GM19043 (cell line): ENCODE measurements around the gene SPATA3.
"Not testable (repeated sequence)": the region's sequence is repeated elsewhere in the genome, so short reads cannot be mapped to it uniquely, and the experiment has no call there.

Source experiments
- ATAC-seq: cut with Tn5 transposase; IDR thresholded peaks from one replicate; pipeline ENCODE4 v1.9.1; 2021; ENCODE audit warnings: low read depth; ENCODE audit not compliant: unreplicated experiment

The SPATA3 gene

DNA sequence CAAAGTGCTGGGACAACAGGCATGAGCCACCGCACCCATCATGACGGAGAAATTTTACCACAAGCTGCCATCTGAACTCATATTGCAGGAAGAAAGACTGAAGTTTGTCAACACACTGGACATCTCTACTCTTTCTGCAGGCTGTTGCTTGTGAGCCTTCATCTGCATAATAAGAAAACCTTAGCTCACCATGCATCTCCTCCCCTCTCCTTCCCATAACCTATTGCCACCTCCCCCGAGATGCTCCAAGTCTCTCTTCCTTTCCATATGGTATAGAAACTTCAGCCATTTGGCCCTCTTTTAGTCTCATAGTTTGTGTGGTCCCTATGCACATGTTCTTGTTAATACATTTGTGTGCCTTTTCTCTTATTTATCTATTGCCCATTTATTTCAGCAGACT is 22.3 kb downstream of the SPATA3 start:
- no peak for ATAC-seq

DNA sequence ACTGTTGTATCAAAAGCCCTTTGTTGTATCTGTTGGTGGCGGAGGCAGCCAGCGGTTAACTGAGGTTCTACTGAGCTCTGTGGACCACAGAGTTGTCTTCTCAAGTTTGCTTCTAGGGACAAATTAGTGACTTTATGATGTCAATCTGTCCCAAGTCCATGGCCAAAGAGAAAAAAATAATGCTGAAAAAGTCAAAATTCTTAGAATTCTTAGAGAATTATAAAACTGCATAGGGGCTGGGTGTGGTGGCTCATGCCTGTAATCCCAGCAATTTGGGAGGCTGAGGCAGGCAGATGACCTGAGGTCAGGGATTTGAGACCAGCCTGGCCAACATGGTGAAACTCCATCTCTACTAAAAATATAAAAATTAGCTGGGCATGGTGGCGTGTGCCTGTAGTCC is 29.1 kb downstream of the SPATA3 start:
- ATAC-seq: not testable (repeated sequence)

DNA sequence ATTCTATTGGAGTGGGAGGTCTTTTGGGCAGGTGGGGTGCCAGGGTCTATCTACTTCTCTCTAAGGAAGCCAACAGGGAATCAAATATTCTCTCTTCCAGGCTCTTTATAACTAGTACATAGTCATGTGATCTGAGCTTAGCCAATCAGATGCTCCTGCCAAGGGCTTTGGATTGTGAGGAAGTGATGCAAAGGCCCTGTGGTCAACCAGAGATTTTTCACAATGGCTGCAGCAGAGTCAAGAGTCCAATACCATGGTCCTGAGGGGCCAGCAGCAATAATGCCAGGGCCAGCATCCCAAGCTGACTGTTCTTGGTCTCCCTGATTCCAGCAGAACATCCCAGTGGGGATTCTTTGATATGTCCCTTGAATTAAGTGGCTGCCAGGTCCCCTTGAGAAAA is 33.0 kb downstream of the SPATA3 start:
- ATAC-seq: no peak

DNA sequence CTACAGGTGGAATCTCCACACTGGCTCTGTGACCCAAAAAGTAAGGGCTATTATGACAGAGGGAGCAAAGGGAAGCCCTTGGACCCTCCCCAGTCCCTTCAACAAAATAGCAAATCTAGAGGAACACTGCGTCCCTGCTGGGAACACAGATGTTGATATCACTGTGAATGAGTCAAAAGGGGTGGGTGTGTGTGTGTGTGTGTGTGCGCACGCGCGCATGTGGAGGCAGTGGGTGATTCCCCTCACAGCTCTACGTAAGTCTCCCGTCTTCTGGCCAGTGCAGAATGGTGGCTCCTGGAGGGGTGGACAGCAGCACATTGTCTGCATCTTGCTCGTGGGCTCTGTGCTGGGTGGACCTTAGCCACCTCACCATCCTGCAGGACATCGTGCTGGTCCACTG is 33.6 kb downstream of the SPATA3 start:
- no peak for ATAC-seq

DNA sequence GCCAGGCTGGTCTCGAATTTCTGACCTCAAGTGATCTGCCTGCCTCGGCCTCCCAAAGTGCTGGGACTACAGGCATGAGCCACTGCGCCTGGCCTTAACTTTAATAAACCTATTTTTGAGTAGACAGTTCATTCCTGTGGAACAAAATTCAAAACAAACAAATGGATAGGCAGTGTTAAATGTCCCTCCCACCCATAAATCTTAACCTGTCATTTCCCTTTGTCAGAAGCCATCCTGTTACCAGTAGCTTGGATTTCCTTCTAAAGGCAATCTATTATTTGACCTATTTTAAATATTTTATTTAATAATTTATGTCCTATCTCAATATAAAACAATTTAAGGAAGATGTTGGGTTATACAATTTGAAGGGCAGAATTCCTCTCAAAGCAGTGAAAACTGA is 34.8 kb downstream of the SPATA3 start:
- ATAC-seq: no peak

DNA sequence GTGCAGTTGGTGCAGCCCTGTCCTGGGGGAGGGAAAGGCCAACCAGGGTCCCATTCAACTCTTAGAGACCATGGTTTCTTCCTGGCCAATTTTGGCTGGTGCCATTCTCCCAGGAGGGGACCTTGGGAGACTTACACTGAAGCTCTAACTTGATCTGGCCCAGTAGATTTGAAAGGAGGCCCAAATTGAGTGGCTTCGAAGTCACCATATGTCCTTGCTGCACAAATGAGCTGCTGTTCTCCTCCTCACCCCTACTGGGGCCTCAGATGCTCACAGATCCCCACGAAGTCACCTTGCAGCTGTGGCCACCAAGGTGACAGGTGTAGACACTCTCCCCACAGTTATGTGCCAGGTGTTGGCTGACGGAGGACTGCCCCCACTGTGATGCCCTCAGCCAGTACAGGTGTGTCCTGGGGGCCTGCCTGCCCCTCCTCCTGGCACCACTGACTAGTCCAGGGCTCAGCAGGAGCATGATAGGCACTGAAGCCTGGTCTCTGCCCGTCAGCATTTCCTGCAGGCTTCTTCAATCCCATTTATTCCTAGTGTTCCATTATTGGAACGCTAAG is 36.7 kb downstream of the SPATA3 start:
- no peak for ATAC-seq

DNA sequence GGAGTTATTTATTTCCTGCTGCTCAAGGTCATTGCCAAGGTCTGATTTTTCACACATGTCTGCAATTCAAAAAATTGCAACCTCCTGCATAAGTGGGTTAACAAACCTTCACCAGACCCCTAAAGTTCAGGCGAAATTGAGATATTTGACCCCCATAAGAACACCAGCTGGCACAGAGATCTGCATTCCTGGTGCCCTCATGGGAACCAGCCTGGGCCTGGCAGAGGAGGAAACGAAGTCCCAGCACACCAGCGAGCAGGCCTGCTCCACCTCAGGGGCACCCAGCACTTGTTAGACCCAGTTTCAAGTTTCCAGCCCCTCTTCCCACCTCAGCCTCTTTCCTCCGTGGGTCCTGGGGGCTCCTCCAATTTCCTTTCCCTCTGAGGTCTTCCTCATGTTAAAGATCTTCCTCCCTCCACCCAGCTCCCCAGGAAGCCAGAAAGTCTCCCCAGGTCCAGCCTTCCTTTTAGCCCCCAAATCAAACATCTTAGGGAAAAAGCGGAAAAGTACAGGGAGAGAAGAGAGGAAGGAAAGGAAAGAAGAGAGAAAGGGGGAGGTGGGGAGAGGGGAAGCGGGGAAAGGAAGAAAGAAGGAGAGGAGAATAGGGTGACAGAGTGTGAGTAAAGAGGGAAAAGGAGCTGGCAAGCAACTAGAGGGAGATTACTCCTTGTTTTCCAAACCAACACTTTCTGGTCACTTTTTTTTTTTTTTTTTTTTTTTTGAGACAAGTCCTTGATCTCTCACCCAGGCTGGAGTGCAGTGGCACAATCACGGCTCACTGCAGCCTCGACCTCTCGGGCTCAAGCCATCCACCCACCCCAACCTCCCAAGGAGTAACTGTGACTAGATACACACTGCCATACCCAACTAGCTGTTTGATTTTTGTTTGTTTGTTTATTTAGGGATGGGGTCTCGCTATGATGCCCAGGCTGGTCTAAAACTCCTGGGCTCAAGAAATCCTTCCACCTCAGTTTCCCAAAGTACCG is 37.5 kb downstream of the SPATA3 start:
- no peak for ATAC-seq

DNA sequence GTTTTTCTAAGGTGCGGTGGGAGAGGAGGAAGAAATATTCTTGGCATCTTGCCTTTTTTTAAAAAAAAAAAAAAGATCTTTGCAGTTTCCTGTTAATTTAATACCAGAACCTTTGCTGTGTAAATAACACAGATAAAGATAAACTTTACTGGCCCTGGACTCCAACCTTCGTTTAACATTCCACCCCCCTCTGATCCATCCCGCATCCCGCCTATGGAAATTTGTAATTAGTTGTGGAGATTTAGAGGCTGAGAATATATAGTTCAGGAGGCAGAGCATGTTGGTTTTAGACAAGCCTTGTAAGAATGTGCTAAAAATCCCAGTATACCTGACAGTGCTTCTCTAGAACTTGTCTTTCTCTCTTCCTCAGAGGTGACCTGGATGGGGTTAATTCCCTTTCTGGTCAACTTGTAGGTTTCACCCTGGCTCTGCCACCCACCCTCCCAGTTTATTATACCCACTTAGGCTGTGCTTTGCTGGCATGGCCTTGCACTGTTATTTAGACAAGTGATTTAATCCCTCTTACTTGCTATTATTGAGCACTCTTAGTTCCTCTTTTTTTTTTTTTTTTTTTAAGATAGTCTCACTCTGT is 38.5 kb downstream of the SPATA3 start:
- no peak for ATAC-seq

DNA sequence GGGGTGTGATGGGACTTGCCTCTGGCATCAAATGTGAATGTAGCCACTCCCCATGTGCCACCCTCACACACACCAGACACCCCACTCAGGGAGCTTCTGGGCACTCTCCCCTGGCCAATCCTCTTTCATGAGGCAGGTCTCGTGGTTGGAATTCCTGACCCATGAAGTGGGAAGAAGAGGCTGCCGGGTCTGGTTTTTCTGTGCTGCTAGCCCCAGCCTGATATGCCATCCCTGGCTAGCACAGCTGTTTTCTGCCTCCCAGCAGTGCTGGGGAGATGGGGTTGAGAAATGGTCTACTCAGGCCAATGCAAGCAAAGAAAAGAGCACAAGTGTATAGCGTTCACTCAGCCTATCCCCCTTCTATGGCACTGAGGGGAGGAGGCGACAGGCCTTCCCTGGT is 40.2 kb downstream of the SPATA3 start:
- no peak for ATAC-seq

DNA sequence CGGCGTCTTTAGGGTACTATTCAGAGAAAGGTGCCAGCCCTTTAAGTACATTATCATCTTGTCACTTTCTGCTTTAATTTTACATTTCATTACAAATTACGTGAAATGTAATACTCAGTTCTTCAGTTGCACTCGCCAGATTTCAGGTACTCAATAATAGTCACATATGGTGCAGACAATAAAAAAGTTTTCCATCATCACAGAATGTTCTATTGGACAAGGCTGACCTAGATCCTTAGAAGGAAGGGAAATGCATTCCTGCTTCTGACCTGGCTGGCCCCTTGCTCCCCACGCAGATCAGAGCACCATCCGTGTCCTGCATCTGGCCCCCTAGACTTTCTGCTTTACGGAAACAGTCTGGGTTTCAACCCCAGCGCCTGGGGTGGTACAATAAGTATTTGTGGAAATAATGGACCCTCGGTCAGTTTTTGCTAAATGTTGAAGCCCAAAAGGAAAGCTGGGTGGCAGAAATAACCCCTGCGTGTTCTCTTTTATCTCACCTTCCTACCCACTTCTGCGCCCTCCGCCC is 40.7 kb downstream of the SPATA3 start:
- no peak for ATAC-seq

DNA sequence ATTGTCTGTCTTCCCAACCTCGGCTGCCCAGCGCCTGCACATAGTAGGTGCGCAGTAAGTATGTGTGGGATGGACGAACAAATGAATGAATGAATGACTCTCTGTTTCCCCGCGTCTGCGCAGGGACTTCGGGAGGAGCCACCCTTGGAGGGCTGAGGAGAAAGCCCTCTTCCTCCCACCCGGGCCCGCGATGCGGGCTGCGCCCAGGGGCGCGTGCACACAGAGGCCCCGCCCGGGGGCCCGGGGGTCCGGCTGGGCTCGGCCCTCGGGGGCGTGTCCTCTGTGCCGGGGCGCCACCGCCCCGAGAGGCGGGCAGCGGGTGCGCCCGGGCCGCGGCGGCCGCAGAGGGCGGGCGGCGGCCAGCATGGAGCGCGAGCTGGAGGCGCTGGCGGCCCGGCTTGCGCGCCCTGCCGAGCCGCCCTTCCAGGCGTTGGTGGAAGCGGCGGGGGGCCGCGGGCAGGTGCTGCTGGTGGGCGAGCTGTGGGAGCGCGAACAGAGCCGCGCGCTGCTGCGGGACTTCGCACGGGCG is 41.3 kb downstream of the SPATA3 start, which contains the start of gene C2orf72:
Gene C2orf72, plus strand, starts transcription at position 322 of the 529 bp plus-strand sequence. Its CDS starts 43 bp downstream, at position 365.
- ATAC-seq: no peak

DNA sequence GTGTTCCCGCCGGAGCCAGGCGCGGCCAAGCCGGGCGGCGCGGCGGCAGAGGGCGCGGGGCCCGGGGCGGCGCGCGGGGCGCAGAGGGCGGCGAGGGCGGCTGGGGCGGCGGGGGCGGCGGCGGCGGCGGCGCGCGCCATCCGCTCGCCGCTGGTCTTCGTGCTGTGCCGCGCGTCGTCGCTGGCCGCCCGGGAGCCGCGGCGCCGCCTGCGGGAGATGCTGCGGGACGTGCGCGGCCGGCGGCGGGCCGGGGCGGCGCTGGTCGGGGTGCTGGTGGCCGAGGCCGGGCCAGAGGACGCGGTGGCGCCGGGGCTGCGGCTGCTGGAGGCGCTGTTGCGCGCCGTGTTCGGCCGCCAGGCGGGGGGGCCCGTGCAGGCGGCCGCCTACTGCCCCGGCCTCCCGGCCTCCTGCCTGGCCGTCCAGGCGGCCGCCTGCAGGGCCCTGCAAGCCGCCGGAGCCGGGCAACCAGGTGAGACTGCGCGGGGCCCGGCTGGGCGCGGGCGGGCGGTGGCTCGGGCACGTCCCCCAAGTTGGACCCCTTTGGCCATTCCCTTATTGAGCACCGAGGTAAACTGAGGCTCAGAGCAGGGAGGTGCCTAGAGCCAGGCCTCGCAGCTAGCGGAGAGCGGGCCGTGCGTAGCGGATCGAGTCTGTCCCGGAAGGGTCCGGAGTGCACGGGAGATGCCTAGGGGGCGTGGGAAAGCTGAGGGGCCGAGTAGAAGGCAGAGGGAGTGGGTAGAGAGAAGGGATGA is 42.0 kb downstream of the SPATA3 start:
- no peak for ATAC-seq

DNA sequence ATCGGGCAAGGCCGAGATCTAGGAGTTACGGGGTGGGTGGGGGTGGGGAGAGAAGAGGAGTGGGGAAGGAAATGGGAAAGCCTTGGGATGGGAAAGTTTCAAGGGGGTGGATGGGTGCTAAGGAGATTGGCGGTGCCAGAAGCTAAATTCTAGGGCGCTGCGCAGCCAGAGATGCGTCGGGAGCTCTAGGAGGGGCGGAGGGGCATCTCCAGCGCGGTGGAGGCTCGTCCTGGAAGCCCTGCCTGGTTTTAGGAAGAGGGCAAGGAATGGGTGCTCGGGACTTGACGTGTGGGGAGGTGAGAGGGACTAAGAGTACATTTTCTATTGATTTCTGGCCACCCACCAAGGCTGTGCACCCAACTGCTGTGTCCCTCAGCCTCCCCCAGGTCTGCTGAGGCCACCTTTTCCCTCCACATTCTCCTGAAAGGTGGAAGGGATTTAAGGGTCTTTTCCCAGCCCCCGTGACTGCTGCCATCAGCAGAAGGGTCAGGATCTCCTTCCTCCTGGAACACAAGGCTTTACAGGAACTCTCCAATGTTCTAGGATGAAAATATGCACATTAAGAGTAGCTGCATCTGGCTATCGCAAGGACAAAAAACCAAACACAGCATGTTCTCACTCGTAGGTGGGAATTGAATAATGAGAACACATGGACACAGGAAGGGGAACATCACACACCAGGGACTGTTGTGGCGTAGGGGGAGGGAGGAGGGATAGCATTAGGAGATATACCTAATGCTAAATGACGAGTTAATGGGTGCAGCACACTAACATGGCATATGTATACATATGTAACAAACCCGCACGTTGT is 42.8 kb downstream of the SPATA3 start:
- no peak for ATAC-seq

DNA sequence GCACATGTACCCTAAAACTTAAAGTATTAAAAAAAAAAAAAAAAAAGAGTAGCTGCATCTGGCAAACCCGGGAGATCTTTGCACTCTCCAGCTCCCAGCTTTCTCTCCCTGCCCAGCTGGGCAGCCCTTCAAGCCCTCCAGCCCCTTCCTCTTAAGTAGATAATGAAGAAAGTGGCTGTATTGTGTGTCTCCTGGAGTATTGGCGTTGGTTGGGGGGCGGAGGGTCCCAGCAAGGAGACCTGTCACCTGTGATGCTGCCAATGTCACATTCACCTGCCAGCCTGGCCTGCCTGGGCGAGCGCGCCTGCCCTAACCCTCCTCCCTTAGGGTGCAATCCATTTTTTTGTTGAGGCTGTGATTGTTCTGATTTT is 43.4 kb downstream of the SPATA3 start:
- ATAC-seq: no peak

DNA sequence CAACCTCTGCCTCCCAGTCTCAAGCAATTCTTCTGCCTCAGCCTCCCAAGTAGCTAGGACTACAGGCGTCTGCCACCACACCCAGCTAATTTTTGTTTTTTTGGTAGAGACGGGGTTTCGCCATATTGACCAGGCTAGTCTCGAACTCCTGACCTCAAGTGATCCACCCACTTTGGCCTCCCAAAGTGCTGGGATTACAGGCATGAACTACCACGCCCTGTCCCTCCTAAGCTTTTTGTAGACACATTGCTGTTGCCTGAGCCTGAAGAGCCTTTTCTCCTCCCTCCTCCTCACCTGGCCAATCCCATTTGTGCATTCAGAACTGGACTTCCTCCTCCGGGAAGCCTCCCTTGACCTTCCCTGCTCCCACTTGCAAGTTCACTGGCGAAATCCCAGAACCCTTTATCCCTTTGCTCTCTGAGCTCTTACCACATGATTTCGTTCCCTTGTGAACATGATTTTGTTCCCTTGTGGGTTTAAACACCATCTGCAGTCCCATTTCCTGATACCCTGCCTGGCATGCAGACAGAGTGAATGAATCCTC is 44.0 kb downstream of the SPATA3 start:
- no peak for ATAC-seq

DNA sequence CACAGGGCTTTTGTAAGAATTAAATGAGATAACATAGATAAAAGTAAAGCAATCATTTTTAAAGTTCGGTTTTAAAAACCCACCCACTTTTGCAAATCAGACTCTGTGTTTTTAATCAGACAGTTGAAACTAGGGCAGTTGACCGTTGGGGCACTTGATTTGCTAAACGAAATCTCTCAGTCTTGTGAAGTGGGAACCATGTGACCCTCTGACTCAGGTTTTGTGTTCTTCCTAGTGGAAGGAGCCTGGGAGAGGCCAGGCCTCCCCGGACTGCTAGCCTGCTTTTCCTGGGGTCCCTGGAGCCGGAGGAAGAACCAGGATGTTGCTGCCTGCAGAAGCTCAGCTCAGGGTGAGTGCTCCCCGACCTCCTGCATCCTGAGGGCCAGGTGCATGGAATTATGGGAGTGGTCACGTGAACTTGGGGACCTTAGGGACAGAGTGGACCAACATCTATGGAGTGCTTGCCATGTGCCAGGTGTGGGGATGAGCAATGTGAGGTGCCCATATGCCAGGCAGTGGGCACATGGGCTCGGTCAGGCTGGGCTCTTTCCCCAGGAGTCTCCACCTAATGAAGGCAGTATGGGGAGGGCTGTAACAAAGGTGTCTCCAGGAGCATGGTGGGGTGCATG is 45.3 kb downstream of the SPATA3 start:
- ATAC-seq: no peak

DNA sequence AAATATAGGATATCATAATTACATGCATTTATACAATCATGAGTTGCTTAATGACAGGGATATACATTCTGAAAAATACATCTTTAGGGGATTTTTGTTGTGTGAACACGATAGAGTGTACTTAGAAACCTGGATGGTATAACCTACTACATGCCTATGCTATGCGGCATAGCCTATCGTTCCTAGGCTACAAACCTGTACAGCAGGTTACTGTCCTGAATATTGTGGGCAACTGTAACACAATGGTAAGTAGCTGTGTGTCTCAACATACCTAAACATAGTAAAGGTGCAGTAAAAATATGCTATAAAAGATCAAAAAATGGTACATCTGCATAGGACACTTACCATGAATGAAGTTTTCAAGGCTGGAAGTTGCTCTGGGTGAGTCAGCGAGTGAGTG is 47.9 kb downstream of the SPATA3 start:
- ATAC-seq: no peak

DNA sequence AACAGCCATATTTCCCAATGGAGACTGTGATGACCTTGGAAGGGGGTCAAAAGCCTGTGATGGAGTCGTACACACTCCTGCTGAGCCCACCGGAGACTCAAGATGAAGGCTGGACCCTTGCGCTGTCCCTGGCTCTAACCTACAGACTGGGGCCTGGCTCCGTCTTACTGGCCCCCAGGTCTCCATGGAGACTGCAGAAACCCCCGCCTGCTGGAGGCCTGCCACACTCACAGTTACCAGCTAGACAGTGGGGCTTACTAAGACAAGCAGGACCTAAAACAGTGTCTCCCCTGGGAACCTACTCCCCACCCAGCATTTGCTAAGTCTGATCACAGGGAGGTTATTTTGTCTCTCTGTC is 51.0 kb downstream of the SPATA3 start:
- ATAC-seq: no peak
